HG03045 (cell line): ENCODE data around the gene NKD2.

Experiments
- ATAC-seq: cut with Tn5 transposase; IDR thresholded peaks from one replicate; pipeline ENCODE4 v1.9.1; 2021; ENCODE audit warnings: mild to moderate bottlenecking, moderate library complexity; ENCODE audit not compliant: unreplicated experiment

The NKD2 gene

GRCh38 chr5:978054-978453 is 30.5 kb upstream of the NKD2 start:
- no peak for ATAC-seq

GRCh38 chr5:978693-979092 is 29.9 kb upstream of the NKD2 start:
- ATAC-seq, result no peak

- no peak for ATAC-seq
These were observed 29.3 kb upstream of the NKD2 start for GRCh38 chr5:979100-979817.

GRCh38 chr5:980001-980588 is 28.5 kb upstream of the NKD2 start:
- ATAC-seq, result no peak

GRCh38 chr5:980966-981365 is 27.6 kb upstream of the NKD2 start:
- ATAC-seq, result no peak

- no peak for ATAC-seq
These were observed 27.1 kb upstream of the NKD2 start for GRCh38 chr5:981456-981855.

GRCh38 chr5:982377-983237 is 26.0 kb upstream of the NKD2 start:
- ATAC-seq, result no peak

- no peak for ATAC-seq
These were observed 25.4 kb upstream of the NKD2 start for GRCh38 chr5:983238-983524.

- no peak for ATAC-seq
These were observed 25.0 kb upstream of the NKD2 start for GRCh38 chr5:983568-983967.

GRCh38 chr5:984774-985173 is 23.8 kb upstream of the NKD2 start:
- ATAC-seq, result no peak

- no peak for ATAC-seq
These were observed 20.8 kb upstream of the NKD2 start for GRCh38 chr5:987761-988160.

GRCh38 chr5:988322-988721 is 20.3 kb upstream of the NKD2 start:
- ATAC-seq, result no peak

GRCh38 chr5:989961-990530 is 18.6 kb upstream of the NKD2 start:
- ATAC-seq, result no peak

- ATAC-seq, result no peak
These were observed 16.9 kb upstream of the NKD2 start for GRCh38 chr5:991472-992267.

GRCh38 chr5:994272-994607 is 14.4 kb upstream of the NKD2 start:
- no peak for ATAC-seq

- no peak for ATAC-seq
These were observed 13.8 kb upstream of the NKD2 start for GRCh38 chr5:994821-995220.

GRCh38 chr5:995318-995717 is 13.3 kb upstream of the NKD2 start:
- ATAC-seq, result no peak

GRCh38 chr5:997001-997474 is 11.6 kb upstream of the NKD2 start:
- ATAC-seq, result no peak

GRCh38 chr5:997711-998110 is 10.9 kb upstream of the NKD2 start:
- ATAC-seq, result no peak

- no peak for ATAC-seq
These were observed 10.2 kb upstream of the NKD2 start for GRCh38 chr5:998246-999031.
